Osteoblast (primary cell): Measurements from ENCODE around the gene RPS10. TPM values are rescaled to one million over a fixed set of nuclear protein-coding genes. Genes with fewer than 3 reads are reported as not detected.

Experiments
- DNase-seq: peaks from one replicate; pipeline ENCODE4 v3.0.0; 2011; ENCODE audit warnings: low spot score, mixed read lengths; ENCODE audit not compliant: insufficient read length; ENCODE audit errors: missing footprints
- H2AFZ ChIP-seq: 2 replicates; pipeline ENCODE4 v1.6.0; 2011; ENCODE audit warnings: mild to moderate bottlenecking, low read length
- H3K27ac ChIP-seq: 2 replicates; pipeline ENCODE4 v1.5.1; 2011; ENCODE audit warnings: mild to moderate bottlenecking, low read depth, low read length, moderate library complexity
- H3K27me3 ChIP-seq: 2 replicates; pipeline ENCODE4 v1.6.0; 2012; ENCODE audit warnings: mild to moderate bottlenecking, control low read depth, inconsistent platforms, low read length, moderate library complexity; ENCODE audit not compliant: insufficient read depth
- H3K36me3 ChIP-seq: 2 replicates; pipeline ENCODE4 v1.5.1; 2011; ENCODE audit warnings: mild to moderate bottlenecking, low read length, control low read depth, moderate library complexity; ENCODE audit not compliant: insufficient read depth
- H3K4me1 ChIP-seq: 2 replicates; pipeline ENCODE4 v1.5.1; 2011; ENCODE audit warnings: mild to moderate bottlenecking, low read length, control low read depth, moderate library complexity; ENCODE audit not compliant: insufficient read depth
- H3K4me2 ChIP-seq: 2 replicates; pipeline ENCODE4 v1.6.0; 2011; ENCODE audit warnings: mild to moderate bottlenecking, low read length; ENCODE audit not compliant: insufficient read depth
- H3K4me3 ChIP-seq: fragments of 200-600 bp; sonication (generic); 3 replicates; pipeline ENCODE4 v1.5.1; 2012; ENCODE audit warnings: mild to moderate bottlenecking, low read length, inconsistent platforms; ENCODE audit not compliant: insufficient read depth
- H3K79me2 ChIP-seq: 2 replicates; pipeline ENCODE4 v1.6.0; 2012; ENCODE audit warnings: mild to moderate bottlenecking, low read length, control low read depth, inconsistent platforms; ENCODE audit not compliant: insufficient read depth
- H3K9me3 ChIP-seq: 2 replicates; pipeline ENCODE4 v1.5.1; 2011; ENCODE audit warnings: low read depth, low read length, control low read depth
- H4K20me1 ChIP-seq: 2 replicates; pipeline ENCODE4 v1.6.0; 2012; ENCODE audit warnings: mild to moderate bottlenecking, low read length, control low read depth; ENCODE audit not compliant: insufficient read depth
- CTCF ChIP-seq: IDR thresholded peaks from 2 replicates; pipeline ENCODE4 v1.5.1; 2011; ENCODE audit warnings: mild to moderate bottlenecking, low read depth, low read length, moderate library complexity; ENCODE audit errors: extremely low read depth
- total RNA-seq: library from RNA; depleted of rRNA; stranded (reverse); fragments of >200 nt; gene quantifications from 2 replicates; pipeline ENCODE4 v1.2.3, GENCODE V29; 2012

The RPS10 gene
- total RNA-seq, 1 donor = 2,228 TPM

GRCh38 chr6:34369385-34369784 lies 56.5 kb downstream of the RPS10 start:
- no peak for DNase-seq
- Histone ChIP-seq H2AFZ (no peak overlapping the region), H3K36me3 (no peaks in the 10 kb centered on the region), H3K27me3 (no peaks in the 10 kb centered on the region), H3K4me2 (no peak overlapping the region), H3K79me2 (peaks cover 75% of the 10 kb centered on the region), H3K4me3 (no peak overlapping the region), H3K4me1 (peaks cover 17% of the 10 kb centered on the region), H3K9me3 (no peaks in the 10 kb centered on the region), H4K20me1 (peaks cover 11% of the 10 kb centered on the region), H3K27ac (no peak overlapping the region)
- TF ChIP-seq CTCF = no peak

Other genes with a start within 250 kb of the RPS10 start
- gene HMGA1, start 189.2 kb downstream of the RPS10 start, total RNA-seq = 59.4 and 82.8 TPM in 2 replicates
- 35.1 and 44.2 TPM in 2 replicates for gene SMIM29, start 177.1 kb downstream of the RPS10 start, total RNA-seq
- gene NUDT3, start 33.4 kb downstream of the RPS10 start, total RNA-seq = 37.6 and 42.4 TPM in 2 replicates
- gene PACSIN1, start 40.0 kb upstream of the RPS10 start, total RNA-seq = not detected in 2 replicates
- 0.29 TPM in 1 of 2 replicates, not detected in the other for gene SPDEF, start 130.3 kb upstream of the RPS10 start, total RNA-seq